ENCODE measurements around the gene RASGRP3.

Gene RASGRP3

GRCh38 chr2:33492399-33493134 is 16.1 kb downstream of the RASGRP3 start:
- no peak for DNase-seq (ENCODE audit: low read depth)

DNA sequence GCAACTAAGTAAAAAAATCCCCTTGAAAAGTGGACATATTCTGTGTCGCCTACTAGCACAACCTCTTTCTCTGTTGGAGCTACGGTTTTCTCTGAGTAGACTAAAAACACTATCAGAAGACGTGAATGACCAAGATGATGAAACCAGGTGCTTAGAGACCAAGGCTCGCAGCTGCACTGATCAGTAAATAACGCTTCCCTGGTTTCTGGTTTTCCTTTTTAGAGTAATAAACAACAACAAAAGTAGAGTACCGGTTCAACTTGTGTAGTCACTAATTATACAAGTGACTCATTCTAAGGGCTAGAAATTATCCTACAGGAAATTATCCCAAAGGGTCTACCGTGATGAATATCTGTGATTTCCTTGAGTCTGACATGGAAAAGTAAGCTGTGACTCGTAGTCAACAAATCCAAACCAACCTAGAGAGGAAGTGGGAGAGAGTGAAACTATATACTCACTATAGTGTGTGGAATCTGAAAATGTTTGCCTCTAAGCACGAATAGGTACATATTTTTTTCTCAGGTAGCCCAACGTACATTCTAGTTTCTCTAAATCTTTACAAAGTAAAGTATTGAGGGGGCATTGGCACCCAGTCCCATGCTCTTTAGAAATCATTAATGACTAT is 17.8 kb downstream of the RASGRP3 start:
- no peak for DNase-seq (ENCODE audit: low read depth)

DNA sequence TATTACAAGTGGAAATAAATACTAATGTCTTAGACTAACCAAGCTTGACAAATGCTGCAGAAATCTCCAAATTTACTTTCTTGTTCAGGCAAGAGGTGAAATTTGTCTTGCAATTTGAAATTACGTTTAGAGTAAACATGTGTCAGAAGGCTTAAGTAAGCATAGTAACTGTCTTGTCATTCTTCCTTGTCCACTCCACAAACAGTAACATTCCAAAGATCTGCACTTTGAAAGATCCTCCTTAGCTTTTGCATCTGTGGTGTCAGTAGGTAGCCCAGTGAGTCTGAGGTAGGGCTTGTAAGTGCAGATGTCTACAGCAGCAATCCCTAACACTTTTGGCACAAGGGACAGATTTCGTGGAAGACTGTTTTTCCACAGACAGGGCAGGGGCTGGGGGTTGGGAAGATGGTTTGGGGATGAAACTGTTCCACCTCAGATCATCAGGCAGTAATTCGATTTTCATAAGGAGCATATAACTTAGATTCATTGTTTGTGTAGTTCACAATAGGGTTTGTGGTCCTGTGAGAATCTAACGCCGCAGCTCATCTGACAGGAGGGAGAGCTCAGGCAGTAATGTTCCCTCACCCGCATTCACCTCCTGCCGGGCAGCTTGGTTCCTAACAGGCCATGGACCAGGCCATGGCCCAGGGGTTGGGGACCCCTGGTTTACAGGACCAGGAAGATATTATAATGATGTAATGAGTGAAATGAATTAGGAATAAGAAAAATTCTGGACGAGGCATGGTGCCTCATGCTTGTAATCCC is 18.6 kb downstream of the RASGRP3 start:
- DNase-seq (ENCODE audit: low read depth): no peak

DNA sequence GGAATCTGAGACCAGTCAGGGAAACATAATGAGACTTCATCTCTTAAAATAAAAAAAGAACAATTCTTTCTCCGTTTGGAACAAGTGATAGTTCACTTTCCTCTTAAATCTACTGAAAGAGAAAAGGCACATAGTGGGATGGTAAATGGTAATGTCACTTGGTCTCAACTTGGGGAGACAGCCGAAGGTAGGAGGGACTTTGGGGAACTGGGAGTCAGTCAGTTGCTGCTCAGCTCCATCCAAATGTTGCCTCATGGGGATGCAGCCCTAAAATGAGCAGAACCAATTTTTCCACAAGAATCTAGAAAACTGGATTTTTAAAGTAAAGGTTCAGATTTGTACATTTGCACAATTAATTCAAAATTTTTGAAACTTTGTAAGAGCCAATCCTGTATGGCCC is 19.2 kb downstream of the RASGRP3 start:
- no peak for DNase-seq (ENCODE audit: low read depth)

DNA sequence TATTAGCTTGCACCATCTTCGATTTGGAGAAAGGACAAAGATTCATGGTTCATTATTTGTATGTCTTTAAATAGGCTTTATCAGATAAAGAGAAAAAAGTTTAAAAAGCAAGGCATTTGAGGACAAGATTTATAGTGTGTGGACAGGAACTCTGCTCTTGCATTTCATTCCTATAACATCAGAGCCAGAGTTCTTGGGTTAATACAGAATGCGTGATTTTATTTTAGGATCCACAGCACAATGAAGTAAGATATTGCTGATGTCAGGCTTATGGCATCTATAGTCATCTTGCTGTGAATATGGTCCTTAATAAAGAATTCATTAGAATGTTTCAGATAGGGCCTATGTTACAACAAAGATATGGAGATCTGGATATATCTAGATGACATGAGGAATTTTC is 19.7 kb downstream of the RASGRP3 start:
- DNase-seq (ENCODE audit: low read depth): no peak

DNA sequence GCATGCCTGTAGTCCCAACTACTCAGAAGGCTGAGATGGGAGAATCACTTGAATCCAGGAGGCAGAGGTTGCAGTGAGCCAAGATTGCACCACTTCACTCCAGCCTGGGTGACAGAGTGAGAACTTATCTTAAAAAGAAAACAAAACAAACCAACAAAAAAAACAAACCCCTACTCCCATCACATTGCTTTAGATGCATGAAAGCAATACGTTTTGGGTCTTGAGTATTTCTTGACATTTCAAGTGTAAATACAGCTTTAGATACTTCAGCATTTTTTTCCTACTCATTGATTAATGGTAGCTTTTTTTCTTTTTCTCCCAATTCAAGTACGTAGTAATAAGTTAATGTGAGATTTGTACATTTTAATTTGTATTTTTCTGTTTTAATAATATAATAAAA is 20.3 kb downstream of the RASGRP3 start:
- DNase-seq (ENCODE audit: low read depth): no peak

- no peak for DNase-seq (ENCODE audit: low read depth)
These were observed 20.8 kb downstream of the RASGRP3 start for GRCh38 chr2:33497221-33497650.

DNA sequence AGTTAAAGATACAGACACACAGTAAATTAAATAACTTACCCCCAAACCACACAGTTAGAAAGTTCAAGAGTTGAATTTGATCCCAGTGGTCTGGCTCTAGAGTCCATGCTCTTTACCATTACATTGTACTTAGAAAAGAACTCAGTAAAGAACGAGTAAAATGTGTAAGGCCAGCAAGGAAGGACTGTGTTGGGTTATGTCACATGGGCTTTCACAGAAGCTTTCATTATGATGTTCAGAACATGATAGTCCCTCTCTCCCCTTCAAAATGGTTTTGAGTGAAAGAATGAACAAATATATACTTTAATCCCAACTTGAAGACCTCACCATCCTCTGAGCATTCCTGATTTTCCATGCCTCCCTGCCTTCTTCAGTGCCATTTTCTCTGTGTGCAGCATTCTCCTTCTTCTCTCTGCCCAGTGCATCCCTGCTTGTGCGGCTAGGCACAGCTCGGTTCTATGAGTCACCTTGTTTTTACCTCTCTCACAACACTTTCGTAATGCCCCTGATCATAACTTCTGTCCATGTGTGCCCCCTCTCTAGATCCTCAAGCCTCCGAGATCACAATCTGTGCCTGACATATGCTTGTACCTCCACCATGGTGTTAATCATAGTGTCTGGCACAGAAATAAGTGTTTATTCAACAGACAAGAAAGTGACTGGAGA is 22.0 kb downstream of the RASGRP3 start:
- DNase-seq (ENCODE audit: low read depth): no peak

DNA sequence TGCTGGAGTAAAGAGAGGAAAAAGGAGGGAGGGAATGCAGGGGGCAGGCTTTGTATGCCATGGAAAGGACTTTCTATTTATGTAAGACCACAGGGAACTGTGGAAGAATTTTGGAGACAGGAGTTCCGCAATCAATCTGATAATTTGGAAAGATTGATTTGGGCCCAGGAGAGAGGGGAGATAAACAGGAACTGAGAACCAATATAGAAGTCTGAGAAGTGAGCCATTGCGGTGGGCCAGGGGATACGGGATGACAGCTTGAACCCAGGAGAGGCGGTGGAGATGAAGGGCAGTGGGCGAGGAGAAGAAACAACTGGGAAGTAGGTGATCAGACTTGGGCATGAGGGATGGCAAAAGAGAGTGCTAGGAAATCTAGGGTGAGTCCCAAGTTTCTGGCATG is 23.7 kb downstream of the RASGRP3 start:
- no peak for DNase-seq (ENCODE audit: low read depth)

GRCh38 chr2:33502025-33502424 is 25.6 kb downstream of the RASGRP3 start:
- no peak for DNase-seq (ENCODE audit: low read depth)

GRCh38 chr2:33503002-33503401 is 26.6 kb downstream of the RASGRP3 start:
- DNase-seq (ENCODE audit: low read depth): no peak

- no peak for DNase-seq (ENCODE audit: low read depth)
These were observed 29.5 kb downstream of the RASGRP3 start for GRCh38 chr2:33505966-33506365.

GRCh38 chr2:33509908-33510585 is 33.6 kb downstream of the RASGRP3 start:
- DNase-seq (ENCODE audit: low read depth): no peak

- no peak for DNase-seq (ENCODE audit: low read depth)
These were observed 34.1 kb downstream of the RASGRP3 start for GRCh38 chr2:33510586-33510968.

- DNase-seq (ENCODE audit: low read depth): no peak
These were observed 34.7 kb downstream of the RASGRP3 start for GRCh38 chr2:33511141-33511540.

- DNase-seq (ENCODE audit: low read depth): no peak
These were observed 35.7 kb downstream of the RASGRP3 start for GRCh38 chr2:33512112-33512511.

DNA sequence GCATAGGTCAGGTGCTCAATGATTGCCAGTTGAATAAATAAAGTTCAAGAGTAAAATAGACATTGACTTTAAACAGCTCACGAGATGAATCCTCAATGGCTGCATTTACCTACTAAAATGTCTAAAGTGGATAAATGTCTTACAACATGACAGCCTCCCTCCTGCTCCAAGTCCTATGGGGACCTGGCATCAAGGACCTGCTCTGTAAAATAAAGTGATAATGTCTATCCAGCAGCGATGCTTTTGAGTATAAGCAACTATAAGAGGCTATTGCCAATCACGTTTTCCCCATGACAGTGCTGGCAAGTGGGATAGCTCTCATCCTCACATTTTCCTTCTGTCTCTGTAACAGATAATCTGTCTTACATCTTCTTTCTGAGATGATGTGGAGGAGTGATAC is 37.0 kb downstream of the RASGRP3 start:
- no peak for DNase-seq (ENCODE audit: low read depth)

DNA sequence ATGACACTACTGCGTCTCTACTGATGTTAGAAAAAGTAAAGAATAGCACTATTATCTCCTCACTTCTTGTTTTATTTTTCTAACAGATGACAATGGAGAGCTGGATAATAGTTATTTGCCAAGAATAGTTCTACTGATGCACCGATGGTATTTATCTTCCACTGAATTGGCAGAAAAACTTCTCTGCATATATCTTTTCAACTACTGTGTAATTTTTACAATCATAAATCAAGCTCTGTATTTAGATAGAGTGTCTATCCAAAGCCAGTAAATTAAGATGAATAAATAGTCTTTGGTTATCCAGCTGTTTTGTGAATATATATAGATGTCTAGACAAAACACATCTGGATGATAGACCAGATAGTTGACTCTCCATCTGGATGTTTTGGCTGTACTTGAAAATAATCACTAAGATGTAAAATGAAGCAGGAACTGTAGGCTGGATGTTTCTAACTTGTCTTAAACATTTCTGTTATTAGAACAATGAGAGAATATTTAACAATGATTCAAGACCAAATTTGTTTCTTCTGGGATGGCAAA is 40.1 kb downstream of the RASGRP3 start:
- DNase-seq (ENCODE audit: low read depth): no peak

DNA sequence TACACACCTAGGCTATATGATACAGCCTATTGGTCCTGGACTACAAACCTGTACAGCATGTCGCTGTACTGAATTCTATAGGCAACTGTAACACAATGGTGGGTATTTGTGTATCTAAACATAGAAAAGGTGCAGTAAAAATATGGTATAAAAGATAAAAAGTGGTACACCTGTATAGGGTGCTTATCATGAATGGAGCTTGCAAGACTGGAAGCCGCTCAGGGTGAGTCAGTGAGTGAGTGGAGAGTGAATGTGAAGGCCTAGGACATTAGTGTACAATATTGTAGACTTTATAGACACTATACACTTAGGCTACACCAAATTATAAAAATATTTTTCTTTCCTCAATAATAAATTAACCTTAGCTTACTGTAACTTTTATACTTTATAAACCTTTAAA is 41.8 kb downstream of the RASGRP3 start:
- no peak for DNase-seq (ENCODE audit: low read depth)

- no peak for DNase-seq (ENCODE audit: low read depth)
These were observed 42.5 kb downstream of the RASGRP3 start for GRCh38 chr2:33518929-33519328.

- DNase-seq (ENCODE audit: low read depth): no peak
These were observed 45.4 kb downstream of the RASGRP3 start for GRCh38 chr2:33521791-33522281.

- DNase-seq (ENCODE audit: low read depth): no peak
These were observed 46.1 kb downstream of the RASGRP3 start for GRCh38 chr2:33522576-33522975.

Data from stimulated activated CD4-positive, alpha-beta T cell treated with anti-CD3 and anti-CD28 coated beads, Interleukin-2, amount 100 ng/mL, for 4 hours (primary cell).